Measurements from ENCODE around the gene FGD3.

FGD3 gene

GRCh38 chr9:93007529-93008058 lies 60.3 kb downstream of the FGD3 start:
- in situ Hi-C loops (cut with HindIII; ENCODE audit: low sequenced_read_pairs), result no loop called here
- DNase-seq (ENCODE audit: low read depth), result no peak
- H3K4me3 ChIP-seq (ENCODE audit: low read depth, low read length), result no peak overlapping the region
- no peak for TF ChIP-seq CTCF (IDR thresholded peaks at IDR 0.05; ENCODE audit: low read depth, low read length, missing control alignments)

- DNase-seq (ENCODE audit: low read depth), result no peak
- in situ Hi-C loops (cut with HindIII; ENCODE audit: low sequenced_read_pairs), result no loop called here
- TF ChIP-seq CTCF (IDR thresholded peaks at IDR 0.05; ENCODE audit: low read depth, low read length, missing control alignments), result no peak
- H3K4me3 ChIP-seq (ENCODE audit: low read depth, low read length), result no peak overlapping the region
These were observed 61.1 kb downstream of the FGD3 start for GRCh38 chr9:93008457-93008856.

GRCh38 chr9:93009337-93010015 lies 62.2 kb downstream of the FGD3 start:
- in situ Hi-C loops (cut with HindIII; ENCODE audit: low sequenced_read_pairs), result no loop called here
- TF ChIP-seq CTCF (IDR thresholded peaks at IDR 0.05; ENCODE audit: low read depth, low read length, missing control alignments), result no peak
- no peak for DNase-seq (ENCODE audit: low read depth)
- no peak overlapping the region for H3K4me3 ChIP-seq (ENCODE audit: low read depth, low read length)

GRCh38 chr9:93010056-93010455 lies 62.7 kb downstream of the FGD3 start:
- DNase-seq (ENCODE audit: low read depth), result no peak
- in situ Hi-C loops (cut with HindIII; ENCODE audit: low sequenced_read_pairs), result no loop called here
- no peak overlapping the region for H3K4me3 ChIP-seq (ENCODE audit: low read depth, low read length)
- no peak for TF ChIP-seq CTCF (IDR thresholded peaks at IDR 0.05; ENCODE audit: low read depth, low read length, missing control alignments)

- TF ChIP-seq CTCF (IDR thresholded peaks at IDR 0.05; ENCODE audit: low read depth, low read length, missing control alignments), result no peak
- in situ Hi-C loops (cut with HindIII; ENCODE audit: low sequenced_read_pairs), result no loop called here
- H3K4me3 ChIP-seq (ENCODE audit: low read depth, low read length), result no peak overlapping the region
- DNase-seq (ENCODE audit: low read depth), result no peak
These were observed 63.4 kb downstream of the FGD3 start for GRCh38 chr9:93010704-93011103.

- in situ Hi-C loops (cut with HindIII; ENCODE audit: low sequenced_read_pairs), result no loop called here
These were observed 63.8 kb downstream of the FGD3 start for GRCh38 chr9:93011114-93011513.

More at GRCh38 chr9:93011114-93011513, 63.8 kb downstream of the FGD3 start:
- TF ChIP-seq CTCF (IDR thresholded peaks at IDR 0.05; ENCODE audit: low read depth, low read length, missing control alignments), result no peak
- DNase-seq (ENCODE audit: low read depth), result no peak
- no peak overlapping the region for H3K4me3 ChIP-seq (ENCODE audit: low read depth, low read length)
